HEK293T (cell line): Measurements from ENCODE around the gene DNAH3.
"Not testable (repeated sequence)": the region's sequence is repeated elsewhere in the genome, so short reads cannot be mapped to it uniquely, and the experiment has no call there.

ENCODE experiments used
- CTCF ChIA-PET: fragments of 350-600 bp; formaldehyde crosslinking; extraction: SDS; loops from one replicate; lab custom pipeline; 2021; ENCODE audit warnings: antibody characterized with exemption, inconsistent platforms; lab: Yijun Ruan, JAX
- POLR2A ChIA-PET: fragments of 350-600 bp; formaldehyde crosslinking; extraction: SDS; loops from one replicate; lab custom pipeline; 2020; ENCODE audit warnings: antibody characterized with exemption, inconsistent platforms; lab: Yijun Ruan, JAX
- DNase-seq: peaks from one replicate; pipeline ENCODE4 v3.0.0; 2012; ENCODE audit warnings: mixed read lengths; ENCODE audit errors: extremely low spot score
- ARNT ChIP-seq: fragments of 450-650 bp; IDR thresholded peaks from 2 replicates; pipeline ENCODE4 v1.6.1; 2017; ENCODE audit warnings: mild to moderate bottlenecking
- BHLHE40 ChIP-seq: fragments of 450-650 bp; IDR thresholded peaks from 2 replicates; pipeline ENCODE4 v1.6.1; 2016; ENCODE audit warnings: mild to moderate bottlenecking, moderate library complexity, borderline replicate concordance
- CTBP1 ChIP-seq: fragments of 450-650 bp; IDR thresholded peaks from 2 replicates; pipeline ENCODE4 v1.6.1; 2016; ENCODE audit warnings: borderline replicate concordance
- ELF4 ChIP-seq: fragments of 450-650 bp; IDR thresholded peaks from 2 replicates; pipeline ENCODE4 v1.6.1; 2017; ENCODE audit warnings: antibody characterized with exemption
- FOXA1 ChIP-seq: fragments of 450-650 bp; IDR thresholded peaks from 2 replicates; pipeline ENCODE4 v1.6.1; 2016; ENCODE audit warnings: mild to moderate bottlenecking
- FOXK2 ChIP-seq: fragments of 450-650 bp; IDR thresholded peaks from 2 replicates; pipeline ENCODE4 v1.6.1; 2016; ENCODE audit warnings: mild to moderate bottlenecking
- FOXM1 ChIP-seq: fragments of 450-650 bp; IDR thresholded peaks from 2 replicates; pipeline ENCODE4 v1.6.1; 2017; ENCODE audit warnings: mild to moderate bottlenecking, borderline replicate concordance
- HDGF ChIP-seq: fragments of 450-650 bp; IDR thresholded peaks from 2 replicates; pipeline ENCODE4 v1.6.1; 2017; ENCODE audit warnings: antibody characterized with exemption, borderline replicate concordance
- L3MBTL2 ChIP-seq: fragments of 450-650 bp; conservative IDR thresholded peaks from 2 replicates; pipeline ENCODE4 v1.6.1; 2016; ENCODE audit warnings: mild to moderate bottlenecking
- LEF1 ChIP-seq: fragments of 450-650 bp; IDR thresholded peaks from 2 replicates; pipeline ENCODE4 v1.6.1; 2017; ENCODE audit warnings: mild to moderate bottlenecking, borderline replicate concordance
- NFRKB ChIP-seq: fragments of 450-650 bp; IDR thresholded peaks from 2 replicates; pipeline ENCODE4 v1.6.1; 2016; ENCODE audit warnings: mild to moderate bottlenecking, moderate library complexity
- PKNOX1 ChIP-seq: fragments of 450-650 bp; IDR thresholded peaks from 2 replicates; pipeline ENCODE4 v1.6.1; 2016
- SP1 ChIP-seq: fragments of 450-650 bp; IDR thresholded peaks from 2 replicates; pipeline ENCODE4 v1.6.1; 2017
- SUZ12 ChIP-seq: fragments of 450-650 bp; IDR thresholded peaks from 2 replicates; pipeline ENCODE4 v1.6.1; 2016; ENCODE audit warnings: mild to moderate bottlenecking
- TARDBP ChIP-seq: fragments of 450-650 bp; IDR thresholded peaks from 2 replicates; pipeline ENCODE4 v1.6.1; 2016
- ZNF384 ChIP-seq: fragments of 450-650 bp; IDR thresholded peaks from 2 replicates; pipeline ENCODE4 v1.6.1; 2016

DNAH3 gene

GRCh38 chr16:20948444-20948843 lies 202.2 kb downstream of the DNAH3 start:
- CTCF ChIA-PET, result no interaction called here
- POLR2A ChIA-PET, result no interaction called here
- TF ChIP-seq ARNT (no peak), FOXM1 (no peak), BHLHE40 (no peak), SP1 (no peak), LEF1 (no peak), ELF4 (no peak), CTBP1 (no peak), L3MBTL2 (no peak), HDGF (no peak), SUZ12 (no peak), TARDBP (no peak), FOXA1 (no peak), NFRKB (no peak), ZNF384 (no peak), PKNOX1 (no peak)
- no peak for DNase-seq

GRCh38 chr16:20946015-20946629 lies 204.5 kb downstream of the DNAH3 start:
- TF ChIP-seq FOXA1 (no peak), SP1 (no peak), CTBP1 (no peak)
- DNase-seq, result no peak
- ChIA-PET POLR2A (no interaction called here), CTCF (no interaction called here)

- POLR2A ChIA-PET, DNase-seq, CTCF ChIA-PET: not testable (repeated sequence)
Observed at GRCh38 chr16:20945575-20945875, 205.1 kb downstream of the DNAH3 start.

- CTCF ChIA-PET, result no interaction called here
- POLR2A ChIA-PET, result no interaction called here
- no peak for DNase-seq
Observed at GRCh38 chr16:20944861-20945574, 205.6 kb downstream of the DNAH3 start.

GRCh38 chr16:20942256-20942655 lies 208.4 kb downstream of the DNAH3 start:
- CTCF ChIA-PET, result no interaction called here
- DNase-seq, result no peak
- POLR2A ChIA-PET, result no interaction called here
- TF ChIP-seq LEF1 (no peak), SUZ12 (no peak), FOXA1 (no peak), ARNT (no peak), ZNF384 (no peak), FOXM1 (no peak), ELF4 (no peak), TARDBP (no peak), PKNOX1 (no peak), BHLHE40 (no peak), NFRKB (no peak)

More at GRCh38 chr16:20944861-20945574, 205.6 kb downstream of the DNAH3 start:
- TF ChIP-seq SP1 (no peak), SUZ12 (no peak), PKNOX1 (no peak), ELF4 (no peak), ARNT (no peak), NFRKB (no peak)

GRCh38 chr16:20941636-20941926 lies 209.1 kb downstream of the DNAH3 start:
- ChIA-PET POLR2A (no interaction called here), CTCF (interaction anchor here (0.5 kb wide), 1 partner anchor 10 kb away, joined by 3 read pairs; no protein-coding TSS in a partner anchor)
- no peak for TF ChIP-seq ELF4
- TF ChIP-seq ZNF384, result no peak
- TF ChIP-seq FOXM1, result no peak
- TF ChIP-seq LEF1, result no peak
- no peak for TF ChIP-seq CTBP1
- TF ChIP-seq ARNT, result no peak
- no peak for TF ChIP-seq HDGF
- no peak for TF ChIP-seq NFRKB
- no peak for TF ChIP-seq SP1
- TF ChIP-seq SUZ12, result no peak
- TF ChIP-seq PKNOX1, result no peak
- TF ChIP-seq FOXK2, result no peak
- no peak for TF ChIP-seq TARDBP
- no peak for TF ChIP-seq FOXA1
- no peak for TF ChIP-seq L3MBTL2
- no peak for DNase-seq
